ENCODE measurements around the gene LRRC34.

LRRC34 gene

DNA sequence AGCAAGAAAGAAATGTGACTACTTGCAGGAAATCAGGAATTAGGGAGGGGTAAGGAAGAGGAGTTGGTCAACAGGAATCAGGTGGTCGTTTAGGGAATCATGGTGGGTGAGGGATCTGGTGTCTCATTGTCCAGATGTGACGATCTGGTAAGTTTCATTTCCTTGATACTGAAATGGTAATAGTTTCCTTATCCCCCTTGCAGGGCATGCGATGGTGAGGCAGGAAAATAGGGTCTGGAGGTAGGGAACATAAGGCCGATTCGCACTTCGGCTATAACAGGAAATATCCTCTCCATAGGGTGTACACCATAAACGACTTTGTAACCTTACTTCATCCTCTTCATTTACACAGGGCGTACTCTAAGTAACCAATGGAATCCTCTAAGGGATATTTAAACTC lies 574 bp upstream of the LRRC34 start:
- no peak for DNase-seq

DNA sequence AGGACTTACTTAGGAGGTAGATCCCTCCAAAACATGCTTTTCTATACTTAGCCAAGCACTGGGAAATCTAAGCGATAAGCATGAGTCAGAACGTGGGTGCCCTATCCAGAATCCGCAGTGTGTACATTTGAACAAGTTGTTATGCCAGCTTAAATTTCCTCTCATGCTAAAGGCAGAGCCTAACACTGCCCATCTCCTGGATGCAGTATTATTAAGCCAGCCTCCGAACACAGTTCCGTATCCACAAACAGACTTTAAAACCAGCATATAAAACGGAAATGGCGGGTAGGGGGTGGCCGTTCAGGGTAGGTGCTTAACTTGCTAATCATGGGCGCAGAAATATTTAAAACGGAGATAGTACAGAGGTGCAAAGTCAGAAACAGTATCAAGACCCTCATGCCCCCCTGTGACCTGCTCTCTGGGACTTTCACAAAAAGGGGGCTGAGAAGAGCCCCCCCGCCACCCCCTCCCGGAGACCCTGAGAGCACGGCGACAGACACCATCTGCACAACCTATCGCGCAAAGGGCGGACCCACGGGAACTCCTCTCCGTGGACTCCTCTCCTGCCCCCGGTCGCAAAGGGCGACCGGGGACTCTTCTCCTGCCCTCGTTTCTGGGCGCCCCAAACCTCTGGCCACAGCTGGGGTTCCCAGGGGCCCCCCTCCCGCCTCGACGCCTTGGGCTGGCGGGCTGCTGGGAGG lies 923 bp downstream of the LRRC34 start:
- DNase-seq: peak; percentile 32

DNA sequence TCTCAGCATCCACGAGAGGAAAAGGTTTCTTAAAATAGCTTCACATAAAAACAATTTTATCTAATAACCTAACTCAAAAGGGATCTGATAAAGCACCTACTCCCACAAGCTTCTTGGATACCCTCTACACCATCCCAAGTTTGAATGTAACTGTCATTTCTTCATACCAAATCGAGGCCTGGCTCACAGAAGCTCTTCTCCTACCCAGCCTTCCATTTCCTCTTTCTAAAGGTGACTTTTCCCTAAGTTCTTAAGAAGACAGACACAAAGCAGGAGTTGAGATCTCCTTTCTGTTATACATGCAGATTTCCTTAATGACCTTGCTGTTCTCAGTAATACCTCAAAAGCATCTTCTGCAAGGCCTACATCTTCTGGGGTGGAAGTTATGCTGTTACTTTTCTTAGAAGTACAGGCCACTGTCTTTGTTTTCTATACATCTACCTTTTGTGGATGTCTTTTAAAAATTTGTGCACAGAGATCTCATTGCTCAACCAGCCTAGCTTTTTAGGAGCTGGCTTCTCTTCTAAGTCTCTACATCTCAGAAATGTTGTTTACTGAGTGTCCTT lies 3.4 kb downstream of the LRRC34 start:
- DNase-seq: no peak

DNA sequence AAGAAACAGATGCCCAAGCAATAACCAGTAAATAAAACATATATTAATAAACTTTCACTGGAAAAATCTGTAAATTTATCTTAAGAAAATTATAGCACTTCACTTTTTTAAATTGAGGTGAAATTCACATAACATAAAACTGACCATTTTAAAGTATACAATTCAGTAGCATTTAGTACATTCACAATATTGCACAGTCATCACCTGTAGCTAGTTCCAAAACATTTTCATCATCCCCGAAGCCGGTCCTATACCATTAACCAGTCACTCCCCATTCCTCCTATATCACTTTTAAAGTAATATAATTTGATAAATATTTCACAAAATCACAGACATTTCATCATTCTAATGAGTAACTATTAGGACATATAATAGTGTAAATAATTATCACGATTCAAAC lies 8.0 kb downstream of the LRRC34 start:
- no peak for DNase-seq

DNA sequence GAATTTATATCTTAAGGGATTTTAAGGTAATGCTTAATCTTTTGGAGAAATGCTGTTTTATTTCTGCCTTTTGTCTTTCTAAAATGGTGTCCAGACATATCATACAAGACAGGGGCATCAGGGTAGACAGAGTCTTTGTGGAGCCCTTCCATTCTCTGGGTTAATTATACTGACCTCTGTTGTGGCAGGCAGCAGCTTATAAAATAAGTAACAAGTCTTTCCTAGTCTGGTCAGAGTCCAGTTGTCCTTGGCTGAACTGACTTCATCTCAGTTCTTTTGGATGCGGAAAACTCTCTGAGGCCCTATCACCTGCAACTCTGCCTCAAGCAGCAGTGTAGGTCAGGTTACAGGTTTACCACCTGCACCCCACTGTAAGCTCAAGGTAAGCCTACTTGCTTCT lies 20.3 kb downstream of the LRRC34 start:
- DNase-seq: no peak

DNA sequence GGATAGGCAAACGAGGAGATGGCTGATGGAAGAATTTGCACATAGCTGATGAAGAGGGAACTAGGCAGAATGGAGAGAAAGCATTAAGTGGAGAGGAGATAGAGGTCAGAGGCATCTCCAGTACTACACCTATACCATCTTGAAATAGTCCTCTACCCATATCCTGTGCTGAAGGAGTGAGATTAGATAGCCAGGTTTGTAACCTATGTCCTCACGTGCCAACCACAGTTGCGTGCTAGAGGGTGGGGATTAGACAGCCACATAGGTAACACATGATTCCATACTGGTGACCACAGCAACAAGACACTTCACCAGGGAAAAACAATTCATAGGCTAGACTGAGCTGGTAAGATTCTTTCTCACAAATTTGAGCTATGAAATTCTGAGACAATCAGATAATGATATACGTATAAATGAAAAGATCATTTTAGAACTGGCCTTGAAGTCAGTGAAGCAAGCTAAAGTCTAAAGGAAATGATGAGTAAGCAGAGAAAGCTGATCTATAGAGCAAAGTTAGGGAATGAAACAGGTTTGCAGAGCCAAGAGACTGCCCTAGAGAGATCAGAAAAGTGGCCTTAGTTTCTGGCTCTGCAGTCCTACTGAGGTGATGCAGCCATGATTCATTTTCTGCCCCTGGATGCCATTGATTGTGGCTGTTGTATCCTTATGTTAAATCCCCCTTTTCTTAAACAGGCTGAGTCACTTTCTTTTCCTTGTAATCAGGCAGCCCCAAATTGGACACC lies 21.8 kb downstream of the LRRC34 start:
- no peak for DNase-seq

DNA sequence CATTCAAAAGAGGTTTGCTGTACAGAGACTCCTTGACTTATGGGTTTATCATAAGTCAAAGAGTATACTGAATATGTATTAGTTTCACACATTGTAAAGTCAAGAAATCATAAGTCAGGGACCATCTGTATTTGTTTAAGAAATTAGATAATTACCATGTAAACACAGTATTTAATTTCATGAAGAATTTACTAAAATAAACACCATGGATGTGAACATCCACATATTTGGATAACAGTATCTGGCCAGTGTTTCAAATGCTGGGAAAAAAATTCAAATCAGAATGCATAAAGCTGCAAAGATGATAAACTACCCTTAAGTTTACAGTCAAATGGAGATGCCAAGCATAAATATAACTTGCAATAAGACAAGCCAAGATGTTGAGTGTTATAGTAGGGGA lies 22.5 kb downstream of the LRRC34 start:
- DNase-seq: no peak

DNA sequence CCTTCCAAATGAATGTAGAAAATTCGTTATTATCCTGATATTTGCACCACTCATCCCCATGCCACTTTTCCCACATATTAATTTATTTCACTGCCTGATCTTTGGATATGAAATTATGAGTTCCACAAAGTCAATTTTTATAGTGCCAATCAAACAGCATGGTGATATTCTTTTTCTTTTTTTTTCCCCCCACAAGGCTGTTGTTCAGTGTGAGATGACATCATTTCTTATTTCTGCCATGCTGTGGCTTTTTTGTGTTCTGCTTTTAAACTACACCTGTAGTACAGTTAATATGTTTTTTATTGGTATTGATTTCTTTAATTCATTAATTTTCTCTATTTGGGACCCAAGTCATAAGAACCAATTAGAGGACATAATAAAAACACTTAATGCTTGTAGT lies 24.9 kb downstream of the LRRC34 start:
- DNase-seq: no peak

DNA sequence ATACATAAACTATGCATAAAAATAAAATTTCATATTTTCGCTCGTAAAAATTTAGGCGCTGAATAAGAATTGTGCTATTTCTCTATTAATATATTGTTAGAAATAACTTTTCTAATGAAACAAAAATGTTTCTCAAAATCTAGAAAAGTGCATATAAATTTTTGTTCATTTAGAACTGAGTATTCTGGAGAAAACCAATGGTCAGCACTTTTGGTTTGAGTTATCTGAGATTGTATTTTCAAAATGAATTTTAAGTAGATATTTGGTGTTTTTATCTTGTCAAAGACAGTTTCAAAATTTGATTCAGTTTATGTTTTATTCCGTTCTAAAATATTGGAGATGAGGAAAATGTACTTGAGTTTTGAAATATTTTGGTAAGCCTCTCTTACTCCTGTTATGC lies 25.6 kb downstream of the LRRC34 start:
- no peak for DNase-seq

DNA sequence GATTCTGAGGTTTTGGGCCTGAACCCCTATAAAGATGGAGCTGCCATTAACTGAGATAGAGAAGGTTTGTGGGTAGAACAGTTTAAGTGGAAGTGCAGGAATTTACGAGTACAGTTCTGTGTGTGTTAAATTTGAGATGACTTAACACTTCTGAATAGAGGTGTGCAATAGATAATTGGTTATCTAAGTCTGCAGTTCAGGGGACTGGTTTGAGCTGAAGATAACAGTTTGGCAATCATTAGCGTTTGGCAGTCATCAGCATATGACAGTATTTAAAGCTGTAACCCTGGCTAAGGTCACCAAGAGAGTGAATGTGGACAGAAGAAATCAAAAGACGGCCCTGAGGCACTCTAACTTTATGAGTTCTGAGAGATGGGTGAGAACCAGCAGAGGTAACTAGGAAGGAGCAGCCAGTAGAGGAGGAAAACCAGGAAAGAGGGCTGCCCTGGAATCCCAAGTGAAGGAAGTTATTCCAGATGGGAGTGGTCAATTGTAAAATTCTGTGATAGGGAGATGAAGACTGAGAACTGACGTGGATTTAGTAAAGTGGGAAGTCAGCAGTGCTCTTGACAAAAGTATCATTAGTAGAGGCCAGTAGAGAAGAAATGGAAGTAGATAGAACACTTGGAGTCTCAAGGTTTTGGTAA lies 31.4 kb downstream of the LRRC34 start:
- no peak for DNase-seq

DNA sequence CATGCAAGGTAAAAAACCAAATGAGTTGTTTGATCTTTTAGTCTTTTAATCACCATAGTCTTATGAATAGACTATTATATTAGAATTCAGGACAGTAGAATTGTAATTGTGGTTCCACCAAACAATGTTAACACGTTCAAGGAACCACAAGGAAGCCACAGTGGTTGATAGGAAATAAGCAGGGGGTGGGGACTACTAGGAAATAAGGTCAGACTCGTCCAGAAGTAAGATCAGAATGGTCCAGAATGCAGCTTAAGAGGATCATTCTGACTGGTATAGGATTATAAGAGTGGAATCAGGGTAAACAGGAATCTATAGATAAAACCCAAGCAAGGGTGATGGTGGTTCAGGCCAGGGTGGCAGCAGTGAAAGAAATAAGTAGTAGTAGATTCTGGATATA lies 32.0 kb downstream of the LRRC34 start:
- DNase-seq: no peak

DNA sequence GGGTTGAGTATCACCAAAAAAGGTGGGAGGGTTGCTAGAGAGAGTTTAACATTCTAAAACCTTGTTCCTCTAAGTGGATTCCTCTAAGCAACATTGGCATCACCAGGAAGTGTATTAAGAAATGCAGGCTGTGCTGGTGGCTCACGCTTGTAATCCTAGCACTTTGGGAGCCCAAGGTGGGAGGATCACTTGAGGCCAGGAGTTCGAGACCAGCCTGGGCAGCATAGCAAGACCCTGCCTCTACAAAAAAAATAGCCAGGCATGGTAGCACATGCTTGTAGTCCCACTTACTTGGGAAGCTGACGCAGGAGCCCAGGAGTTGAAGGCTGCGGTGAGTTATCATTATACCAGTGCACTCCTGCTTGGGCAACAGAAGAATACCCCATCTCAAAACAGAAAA lies 34.9 kb downstream of the LRRC34 start:
- no peak for DNase-seq

DNA sequence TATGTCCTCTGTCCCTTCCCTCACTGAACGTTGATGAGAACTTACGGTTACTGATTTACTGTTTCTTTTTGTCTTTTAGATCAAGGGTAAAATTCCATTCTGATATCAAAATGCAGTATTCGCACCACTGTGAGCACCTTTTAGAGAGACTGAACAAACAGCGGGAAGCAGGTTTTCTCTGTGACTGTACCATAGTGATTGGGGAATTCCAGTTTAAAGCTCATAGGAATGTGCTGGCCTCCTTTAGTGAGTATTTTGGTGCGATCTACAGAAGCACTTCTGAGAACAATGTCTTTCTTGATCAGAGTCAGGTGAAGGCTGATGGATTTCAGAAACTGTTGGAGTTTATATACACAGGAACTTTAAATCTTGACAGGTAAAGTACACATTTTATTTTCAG lies 38.5 kb downstream of the LRRC34 start:
- DNase-seq: no peak

DNA sequence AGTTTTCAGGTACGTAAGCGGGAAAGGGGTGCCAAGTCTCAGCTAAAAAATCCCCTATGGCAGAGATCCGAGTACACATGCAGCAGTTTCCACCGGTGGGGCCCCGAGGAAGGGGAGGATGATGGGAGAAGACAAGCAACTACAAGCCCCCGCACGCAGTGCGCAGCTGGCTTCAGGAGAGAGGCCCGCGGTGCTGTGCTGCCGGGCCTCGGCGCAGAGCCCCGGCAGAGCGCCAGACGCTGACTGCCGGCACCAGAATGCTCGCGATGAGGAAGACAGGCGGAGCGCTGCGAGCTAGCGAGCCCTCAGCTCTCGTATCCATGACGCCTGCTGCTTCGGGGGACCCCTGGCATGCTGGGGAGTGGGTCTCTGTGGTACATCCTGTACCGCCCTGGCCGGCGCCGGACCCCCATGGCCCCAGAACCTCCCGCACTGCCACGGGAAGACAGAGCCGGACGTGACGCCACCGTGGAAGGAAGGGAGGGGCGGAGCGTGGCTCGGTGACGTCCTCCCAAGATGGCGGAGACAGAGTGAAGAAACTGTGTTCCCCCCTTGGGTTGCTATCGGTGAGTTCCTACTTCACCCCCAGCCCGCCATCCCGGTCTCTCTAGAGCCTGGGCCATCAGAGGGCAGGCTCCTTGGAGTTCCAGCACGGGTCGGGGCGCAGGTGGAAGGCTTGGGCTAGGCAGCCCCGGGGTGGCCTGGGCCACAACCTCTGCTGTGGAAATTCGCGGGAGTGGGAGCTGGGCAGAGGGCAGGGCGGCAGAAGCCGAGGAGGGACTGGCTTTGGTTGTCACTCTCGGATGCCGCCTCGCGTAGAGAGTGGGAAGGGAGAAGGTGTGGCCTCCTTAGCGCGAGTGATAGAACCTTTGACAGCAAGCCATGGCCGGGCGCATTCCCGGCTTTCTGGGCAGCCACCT lies 39.5 kb downstream of the LRRC34 start, which contains the start of gene MYNN:
TSS of gene MYNN (plus strand) at position 500 of the 920 bp plus-strand sequence. CDS start 900 bp downstream, outside the sequence.
- peak; percentile 95 for DNase-seq

DNA sequence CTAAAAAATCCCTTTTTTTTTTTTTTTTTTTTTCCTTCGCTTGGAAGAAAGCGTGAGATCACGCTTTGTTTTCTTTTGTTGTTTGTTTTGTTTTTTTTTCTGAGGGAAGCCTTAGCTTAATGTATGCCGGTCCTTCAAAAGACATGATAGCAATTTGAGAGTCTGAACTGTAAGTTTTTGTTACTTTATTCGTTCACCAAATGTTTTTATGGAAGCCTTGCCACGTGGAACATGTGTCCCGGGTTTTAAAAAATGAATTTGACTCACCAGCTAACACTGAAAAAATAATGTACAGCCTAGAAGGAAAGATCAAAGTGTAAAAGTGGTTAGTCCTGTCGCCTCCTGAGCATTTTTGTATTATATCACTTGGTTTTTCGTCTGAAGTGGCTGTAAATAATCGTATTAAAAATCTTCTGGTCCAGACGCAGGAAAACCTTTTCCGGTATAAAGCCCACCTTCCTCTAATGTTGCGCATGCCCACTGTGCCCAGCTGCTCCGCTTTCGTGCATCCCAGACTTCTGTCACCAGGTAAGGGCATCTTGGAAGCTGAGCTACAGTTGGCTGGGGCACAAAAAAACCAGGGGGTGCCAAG lies 40.3 kb downstream of the LRRC34 start:
- peak; percentile 77 for DNase-seq

DNA sequence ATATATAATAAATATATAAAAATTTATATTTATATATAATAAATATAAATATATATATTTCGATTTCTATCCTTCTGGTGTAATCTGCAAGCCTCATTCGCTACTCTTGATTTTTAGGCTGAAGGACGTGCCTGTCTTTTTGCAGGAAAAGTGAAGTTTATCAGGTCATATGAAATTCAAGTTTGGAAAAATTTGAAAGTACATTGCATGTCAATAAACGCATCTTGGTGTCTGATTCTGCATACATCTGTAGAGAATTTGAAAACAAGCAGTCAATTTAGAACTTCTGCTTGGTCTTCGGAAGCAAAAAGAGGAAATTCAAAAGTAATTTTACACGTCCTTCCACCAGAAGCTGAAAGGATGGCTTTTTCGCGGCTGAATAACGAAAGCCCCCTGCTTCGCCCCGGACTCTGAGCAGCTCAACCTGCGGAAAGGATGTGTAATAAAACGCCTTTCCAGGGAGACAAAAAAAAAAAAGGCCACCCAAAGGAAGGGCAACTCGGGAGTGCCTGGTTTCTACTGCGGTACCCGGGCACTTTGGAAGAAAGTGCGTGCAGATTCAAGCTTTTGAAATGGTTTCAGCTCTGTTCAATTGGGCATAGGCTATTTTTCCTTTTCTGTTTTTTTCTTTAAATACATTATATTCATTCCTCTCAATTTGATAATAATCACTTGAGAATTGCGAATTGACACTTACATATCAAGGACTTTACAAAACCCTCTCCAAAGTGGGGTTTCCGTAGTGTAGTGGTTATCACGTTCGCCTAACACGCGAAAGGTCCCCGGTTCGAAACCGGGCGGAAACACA lies 41.0 kb downstream of the LRRC34 start:
- DNase-seq: peak; percentile 69

DNA sequence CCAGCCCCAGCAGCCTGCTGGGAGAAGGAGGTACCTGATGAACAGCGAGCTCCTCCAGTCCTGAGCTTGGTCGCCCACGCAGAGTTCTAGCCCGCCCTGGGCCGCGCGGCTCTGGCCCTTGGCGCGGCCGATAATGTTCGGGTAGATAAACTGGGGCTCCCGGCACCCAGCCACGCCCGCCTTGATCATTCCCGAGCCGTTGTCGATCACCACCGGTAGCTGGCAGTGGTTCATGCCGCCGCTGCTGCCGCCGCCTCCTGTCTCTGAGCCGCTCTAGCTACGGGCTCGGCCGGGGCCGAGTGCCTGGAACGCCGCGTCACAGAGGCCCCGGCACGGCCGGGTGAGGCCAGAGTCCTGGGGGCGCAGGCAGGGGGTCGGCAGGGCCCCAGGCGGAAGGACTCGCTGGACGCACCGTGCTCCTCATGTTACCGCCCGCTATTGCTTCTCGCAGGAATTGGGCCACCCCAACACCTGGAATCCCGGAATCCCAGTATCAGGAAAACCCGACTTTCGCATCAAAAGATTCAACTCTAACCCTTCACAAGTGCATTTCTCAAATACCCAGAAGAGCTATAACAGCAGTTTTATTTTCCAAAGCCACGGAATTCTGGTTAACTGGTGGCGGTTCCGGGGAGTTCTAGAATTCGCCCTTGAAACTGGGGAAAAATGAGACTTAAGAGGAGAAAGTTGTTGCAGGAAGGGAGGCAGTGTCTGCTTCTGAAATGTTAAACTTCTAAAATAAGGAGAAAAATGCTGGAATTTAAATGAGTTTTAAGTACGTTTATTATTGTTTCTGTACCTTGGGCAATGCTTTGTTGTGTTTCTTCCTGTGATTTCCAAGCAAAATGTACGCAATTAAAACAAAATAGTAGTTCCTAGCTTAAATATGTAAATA lies 43.2 kb downstream of the LRRC34 start, which contains the start of gene ACTRT3:
TSS of gene ACTRT3 (minus strand) at position 275 of the 895 bp plus-strand sequence. CDS start at position 234, 41 bp downstream.
- peak; percentile 80 for DNase-seq

DNA sequence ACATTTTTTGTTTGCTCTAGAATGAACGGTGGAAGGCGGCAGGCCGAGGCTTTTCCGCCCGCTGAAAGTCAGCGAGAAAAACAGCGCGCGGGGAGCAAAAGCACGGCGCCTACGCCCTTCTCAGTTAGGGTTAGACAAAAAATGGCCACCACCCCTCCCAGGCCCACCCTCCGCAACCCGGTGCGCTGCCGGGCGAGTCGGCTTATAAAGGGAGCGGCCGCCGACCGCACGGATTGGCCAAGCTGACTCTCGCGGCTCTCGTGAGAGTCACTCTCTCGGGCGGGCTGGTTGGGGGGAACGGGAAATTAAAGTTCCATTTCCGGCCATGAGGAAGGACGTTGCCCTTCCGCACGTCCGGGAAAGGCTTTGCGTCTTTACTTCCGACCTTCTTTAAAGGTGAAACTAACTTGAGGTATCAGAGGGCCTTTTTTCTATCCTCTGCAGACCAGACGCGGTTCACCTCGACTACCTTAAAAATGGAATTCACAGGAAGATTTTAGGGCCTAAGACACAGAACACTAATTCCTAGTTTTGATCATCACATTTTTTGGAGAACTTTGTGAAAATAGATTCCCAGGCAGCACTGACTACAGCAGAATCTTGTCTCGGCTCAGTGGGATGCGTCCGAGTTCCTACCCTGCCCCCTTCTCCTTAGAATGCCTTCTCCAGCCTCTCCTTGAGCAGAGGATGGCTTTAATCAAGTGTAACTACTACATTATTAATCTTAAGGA lies 47.7 kb downstream of the LRRC34 start, which contains the start of gene TERC:
TSS of gene TERC (minus strand) at position 179 of the 731 bp plus-strand sequence.
- DNase-seq: peak; percentile 92

DNA sequence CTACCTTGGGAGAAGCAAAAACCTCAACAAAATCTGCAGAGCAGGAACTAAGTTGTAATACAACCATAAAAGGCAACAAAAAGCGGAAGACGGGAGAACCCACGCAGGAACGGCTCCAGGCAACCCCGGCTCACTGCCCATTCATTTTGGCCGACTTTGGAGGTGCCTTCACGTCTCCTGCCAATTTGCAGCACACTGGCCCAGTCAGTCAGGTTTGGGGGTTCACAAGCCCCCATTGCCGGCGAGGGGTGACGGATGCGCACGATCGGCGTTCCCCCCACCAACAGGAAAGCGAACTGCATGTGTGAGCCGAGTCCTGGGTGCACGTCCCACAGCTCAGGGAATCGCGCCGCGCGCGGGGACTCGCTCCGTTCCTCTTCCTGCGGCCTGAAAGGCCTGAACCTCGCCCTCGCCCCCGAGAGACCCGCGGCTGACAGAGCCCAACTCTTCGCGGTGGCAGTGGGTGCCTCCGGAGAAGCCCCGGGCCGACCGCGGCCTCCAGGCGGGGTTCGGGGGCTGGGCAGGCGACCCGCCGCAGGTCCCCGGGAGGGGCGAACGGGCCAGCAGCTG lies 48.3 kb downstream of the LRRC34 start:
- peak; percentile 76 for DNase-seq

Data from stimulated activated CD8-positive, alpha-beta memory T cell treated with anti-CD3 and anti-CD28 coated beads, Interleukin-4, amount 100 ng/mL, for 48 hours (primary cell).